Body of pancreas (tissue), 4 donors: ENCODE measurements around the gene TPD52L1.

Source experiments
- POLR2A ChIP-seq, 3 donors: fragments of 450-650 bp; IDR thresholded peaks; one replicate each; pipeline ENCODE4 v1.6.1; 2016; ENCODE audit warnings: antibody characterized with exemption in 3 of 3, mild to moderate bottlenecking in 2 of 3
- TF ChIP-seq, protein P1 (sequence below), 7 experiments: fragments of 450-650 bp in 4 of 7; fragments of 200-600 bp in 3 of 7; sonication (generic) in 3 of 7; IDR thresholded peaks; one replicate each; pipeline ENCODE4 v1.5.1; 2016 to 2019; ENCODE audit warnings: antibody characterized with exemption in 7 of 7

DNA sequence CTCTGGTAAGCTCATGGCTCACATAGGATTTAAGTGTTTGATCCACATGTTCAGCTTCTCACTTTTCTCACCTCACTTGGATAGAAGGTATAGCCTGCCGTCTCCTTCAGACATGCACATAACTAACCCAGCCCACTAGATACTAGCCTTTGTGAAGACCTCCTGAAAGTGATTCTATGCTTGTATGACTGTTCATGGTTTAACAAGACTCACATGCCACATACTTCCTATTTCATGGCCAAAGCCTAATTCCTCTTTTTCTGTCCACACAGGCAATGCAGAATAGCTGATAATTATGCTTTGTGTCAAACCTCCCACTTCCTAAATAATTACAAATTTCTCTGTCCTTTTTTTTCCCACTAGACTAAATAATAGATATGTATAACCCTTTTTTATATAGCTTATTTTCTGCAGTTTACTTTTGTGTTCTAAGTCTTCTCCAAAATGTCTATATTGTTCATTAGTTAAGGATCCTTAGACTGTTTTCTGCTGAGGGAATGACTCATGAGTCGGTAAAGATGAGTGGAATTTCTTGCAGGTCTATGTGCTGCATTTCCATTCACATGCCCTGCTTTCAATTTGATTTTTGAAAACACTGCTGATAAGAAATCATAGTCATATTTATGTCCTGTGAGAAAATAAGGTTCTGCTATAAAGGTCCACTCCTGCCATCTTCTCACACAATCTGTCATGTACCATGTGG lies 105.2 kb downstream of the TPD52L1 start:
- TF ChIP-seq, protein P1, sequence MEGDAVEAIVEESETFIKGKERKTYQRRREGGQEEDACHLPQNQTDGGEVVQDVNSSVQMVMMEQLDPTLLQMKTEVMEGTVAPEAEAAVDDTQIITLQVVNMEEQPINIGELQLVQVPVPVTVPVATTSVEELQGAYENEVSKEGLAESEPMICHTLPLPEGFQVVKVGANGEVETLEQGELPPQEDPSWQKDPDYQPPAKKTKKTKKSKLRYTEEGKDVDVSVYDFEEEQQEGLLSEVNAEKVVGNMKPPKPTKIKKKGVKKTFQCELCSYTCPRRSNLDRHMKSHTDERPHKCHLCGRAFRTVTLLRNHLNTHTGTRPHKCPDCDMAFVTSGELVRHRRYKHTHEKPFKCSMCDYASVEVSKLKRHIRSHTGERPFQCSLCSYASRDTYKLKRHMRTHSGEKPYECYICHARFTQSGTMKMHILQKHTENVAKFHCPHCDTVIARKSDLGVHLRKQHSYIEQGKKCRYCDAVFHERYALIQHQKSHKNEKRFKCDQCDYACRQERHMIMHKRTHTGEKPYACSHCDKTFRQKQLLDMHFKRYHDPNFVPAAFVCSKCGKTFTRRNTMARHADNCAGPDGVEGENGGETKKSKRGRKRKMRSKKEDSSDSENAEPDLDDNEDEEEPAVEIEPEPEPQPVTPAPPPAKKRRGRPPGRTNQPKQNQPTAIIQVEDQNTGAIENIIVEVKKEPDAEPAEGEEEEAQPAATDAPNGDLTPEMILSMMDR (IDR thresholded peaks at IDR 0.05): no peak
- no peak for TF ChIP-seq POLR2A (IDR thresholded peaks at IDR 0.05)
